ENCODE data around the gene SLC39A9. TPM values are rescaled to one million over a fixed set of nuclear protein-coding genes. Genes with fewer than 3 reads are reported as not detected.

The SLC39A9 gene
- total RNA-seq, 1 experiment from 2014 or later = 80.8 TPM

GRCh38 chr14:69432364-69432763, 33.9 kb downstream of the SLC39A9 start:
- no peak overlapping the region for H3K27ac ChIP-seq (ENCODE audit: low read length)
- POLR2A ChIA-PET (ENCODE audit: unreplicated experiment) = no interaction called here

GRCh38 chr14:69439521-69440270, 41.2 kb downstream of the SLC39A9 start:
- no peaks in the 10 kb centered on the region for H3K9me2 ChIP-seq (replicated peaks; ENCODE audit: low read length)
- no peak overlapping the region for H3K4me3 ChIP-seq (ENCODE audit: low read length)
- H3K27ac ChIP-seq (ENCODE audit: low read length) = no peak overlapping the region
- no peaks in the 10 kb centered on the region; the same call in 1 of the 2 replicates for H3K4me1 ChIP-seq (ENCODE audit: insufficient read depth, low read length)
- no peak for TF ChIP-seq EZH2phosphoT487 (IDR thresholded peaks at IDR 0.05; ENCODE audit: borderline replicate concordance, low read length)
- TF ChIP-seq CTCF (conservative IDR thresholded peaks at IDR 0.05; ENCODE audit: low read depth, low read length) = no peak
- no peak for TF ChIP-seq EZH2 (IDR thresholded peaks at IDR 0.05; ENCODE audit: low read length, unreplicated experiment)
- no peak overlapping the region for H3K4me2 ChIP-seq (ENCODE audit: low read length)
- ChIA-PET CTCF (no interaction called here), POLR2A (ENCODE audit: unreplicated experiment) (no interaction called here)
- H3K9me3 ChIP-seq (ENCODE audit: low read length) = no peaks in the 10 kb centered on the region
- H3K36me3 ChIP-seq (ENCODE audit: low read depth, low read length) = peaks cover 15% of the 10 kb centered on the region; the same call in 1 of the 2 replicates
- no TSS peak for BruUV-seq (replicated peaks)
- no peak overlapping the region for H2AFZ ChIP-seq (ENCODE audit: low read length)
- H3K9ac ChIP-seq (ENCODE audit: low read length) = no peak overlapping the region
- H3F3A ChIP-seq (ENCODE audit: low read length, unreplicated experiment) = no peaks in the 10 kb centered on the region
- ATAC-seq (no peak), DNase-seq (no peak)
- H4K20me1 ChIP-seq (ENCODE audit: low read length) = no peaks in the 10 kb centered on the region
- peaks cover 25% of the 10 kb centered on the region for H3K79me2 ChIP-seq (ENCODE audit: low read length)
- no peaks in the 10 kb centered on the region for H3K27me3 ChIP-seq (ENCODE audit: low read length)
- intact Hi-C loops (cut with micrococcal nuclease) = no loop called here

More at GRCh38 chr14:69432364-69432763, 33.9 kb downstream of the SLC39A9 start:
- no peaks in the 10 kb centered on the region for H3K9me2 ChIP-seq (replicated peaks; ENCODE audit: low read length)
- DNase-seq = no peak
- H3F3A ChIP-seq (ENCODE audit: low read length, unreplicated experiment) = no peaks in the 10 kb centered on the region
- no peaks in the 10 kb centered on the region for H3K27me3 ChIP-seq (ENCODE audit: low read length)
- H3K4me1 ChIP-seq (ENCODE audit: insufficient read depth, low read length) = no peaks in the 10 kb centered on the region
- H4K20me1 ChIP-seq (ENCODE audit: low read length) = no peaks in the 10 kb centered on the region; the same call in 1 of the 2 replicates
- H3K36me3 ChIP-seq (ENCODE audit: low read depth, low read length) = peaks cover 4% of the 10 kb centered on the region; the same call in 1 of the 2 replicates
- TF ChIP-seq EZH2 (IDR thresholded peaks at IDR 0.05; ENCODE audit: low read length, unreplicated experiment) = no peak
- no peak for TF ChIP-seq EZH2phosphoT487 (IDR thresholded peaks at IDR 0.05; ENCODE audit: borderline replicate concordance, low read length)
- TF ChIP-seq CTCF (conservative IDR thresholded peaks at IDR 0.05; ENCODE audit: low read depth, low read length) = no peak
- no peak overlapping the region for H3K4me3 ChIP-seq (ENCODE audit: low read length)
- no peak overlapping the region for H2AFZ ChIP-seq (ENCODE audit: low read length)
- intact Hi-C loops (cut with micrococcal nuclease) = no loop called here
- no peak overlapping the region for H3K4me2 ChIP-seq (ENCODE audit: low read length)
- no peak for ATAC-seq
- CTCF ChIA-PET = interaction anchor here (0.6 kb wide), 1 partner anchor 31 kb away, joined by 3 read pairs; no protein-coding TSS in a partner anchor
- H3K79me2 ChIP-seq (ENCODE audit: low read length) = peaks cover 69% of the 10 kb centered on the region
- no peak overlapping the region for H3K9ac ChIP-seq (ENCODE audit: low read length)
- no TSS peak for BruUV-seq (replicated peaks)
- no peaks in the 10 kb centered on the region for H3K9me3 ChIP-seq (ENCODE audit: low read length)

- Histone ChIP-seq H4K20me1 (ENCODE audit: low read length) (no peaks in the 10 kb centered on the region), H3K27ac (ENCODE audit: low read length) (no peak overlapping the region), H2AFZ (ENCODE audit: low read length) (no peak overlapping the region), H3K9me3 (ENCODE audit: low read length) (no peaks in the 10 kb centered on the region), H3K79me2 (ENCODE audit: low read length) (peaks cover 4% of the 10 kb centered on the region; the same call in 1 of the 2 replicates), H3F3A (ENCODE audit: low read length, unreplicated experiment) (no peaks in the 10 kb centered on the region), H3K4me2 (ENCODE audit: low read length) (no peak overlapping the region), H3K9ac (ENCODE audit: low read length) (no peak overlapping the region), H3K36me3 (ENCODE audit: low read depth, low read length) (peaks cover 15% of the 10 kb centered on the region; the same call in 1 of the 2 replicates), H3K9me2 (replicated peaks; ENCODE audit: low read length) (no peaks in the 10 kb centered on the region), H3K27me3 (ENCODE audit: low read length) (no peaks in the 10 kb centered on the region), H3K4me1 (ENCODE audit: insufficient read depth, low read length) (no peaks in the 10 kb centered on the region; the same call in 1 of the 2 replicates), H3K4me3 (ENCODE audit: low read length) (no peak overlapping the region)
- ChIA-PET POLR2A (ENCODE audit: unreplicated experiment) (no interaction called here), CTCF (no interaction called here)
- no peak for DNase-seq
- TF ChIP-seq EZH2phosphoT487 (IDR thresholded peaks at IDR 0.05; ENCODE audit: borderline replicate concordance, low read length) (no peak), EZH2 (IDR thresholded peaks at IDR 0.05; ENCODE audit: low read length, unreplicated experiment) (no peak), CTCF (conservative IDR thresholded peaks at IDR 0.05; ENCODE audit: low read depth, low read length) (no peak)
- intact Hi-C loops (cut with micrococcal nuclease) = no loop called here
- no TSS peak for BruUV-seq (replicated peaks)
- no peak for ATAC-seq
Measured at GRCh38 chr14:69441948-69442347, 43.5 kb downstream of the SLC39A9 start.
